HEK293 (cell line): ENCODE results near the gene GSK3B.

ENCODE experiments used
- KLF16 ChIP-seq: fragments of 450-650 bp; formaldehyde crosslinking; IDR thresholded peaks from 2 replicates; pipeline ENCODE4 v1.5.1; 2017; ENCODE audit warnings: missing biosample characterization, missing genetic modification characterization
- TRIM28 ChIP-seq: IDR thresholded peaks from 2 replicates; pipeline ENCODE4 v1.6.1; 2011; ENCODE audit warnings: low read length, control low read depth, borderline replicate concordance
- ZNF274 ChIP-seq, 2 experiments: fragments of 200-500 bp in 1 of 2; fragments of 450-650 bp in 1 of 2; sonication (Bioruptor generic) in 1 of 2; formaldehyde crosslinking in 1 of 2; IDR thresholded peaks; 2 replicates each; pipeline versions ENCODE4 v1.5.1 to v1.6.1; 2014 to 2016; ENCODE audit warnings: borderline replicate concordance in 1 of 2, inconsistent platforms in 1 of 2, low read length in 1 of 2, missing biosample characterization in 1 of 2, missing genetic modification characterization in 1 of 2
- ZNF670 ChIP-seq: fragments of 450-650 bp; formaldehyde crosslinking; IDR thresholded peaks from 2 replicates; pipeline ENCODE4 v1.5.1; 2016; ENCODE audit warnings: missing biosample characterization, missing genetic modification characterization, low read depth
- TF ChIP-seq, protein P1 (sequence below): fragments of 450-650 bp; formaldehyde crosslinking; IDR thresholded peaks from 2 replicates; pipeline ENCODE4 v1.5.1; 2016; ENCODE audit warnings: missing biosample characterization, missing genetic modification characterization
- TF ChIP-seq, protein P2 (sequence below): fragments of 450-650 bp; formaldehyde crosslinking; conservative IDR thresholded peaks from 2 replicates; pipeline ENCODE4 v1.5.1; 2016; ENCODE audit warnings: low read depth, missing biosample characterization, missing genetic modification characterization

DNA sequence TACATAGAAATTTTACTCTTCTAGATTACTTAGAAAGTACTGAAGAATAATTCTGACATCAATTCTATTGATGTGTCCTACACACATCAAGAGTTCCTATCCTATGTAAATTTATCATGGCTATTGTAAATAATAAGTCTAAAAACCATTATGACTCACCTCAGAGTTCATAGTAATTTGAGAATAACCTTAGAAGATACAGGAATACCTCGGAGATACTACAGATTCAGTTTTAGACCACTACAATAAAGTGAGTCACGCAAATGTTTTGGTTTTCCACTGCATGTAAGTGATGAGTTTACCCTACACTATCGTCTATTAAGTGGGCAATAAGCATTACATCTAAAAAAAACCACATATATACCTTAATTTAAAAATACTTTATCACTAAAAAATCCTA lies 237.6 kb downstream of the GSK3B start:
- TF ChIP-seq, protein P1, sequence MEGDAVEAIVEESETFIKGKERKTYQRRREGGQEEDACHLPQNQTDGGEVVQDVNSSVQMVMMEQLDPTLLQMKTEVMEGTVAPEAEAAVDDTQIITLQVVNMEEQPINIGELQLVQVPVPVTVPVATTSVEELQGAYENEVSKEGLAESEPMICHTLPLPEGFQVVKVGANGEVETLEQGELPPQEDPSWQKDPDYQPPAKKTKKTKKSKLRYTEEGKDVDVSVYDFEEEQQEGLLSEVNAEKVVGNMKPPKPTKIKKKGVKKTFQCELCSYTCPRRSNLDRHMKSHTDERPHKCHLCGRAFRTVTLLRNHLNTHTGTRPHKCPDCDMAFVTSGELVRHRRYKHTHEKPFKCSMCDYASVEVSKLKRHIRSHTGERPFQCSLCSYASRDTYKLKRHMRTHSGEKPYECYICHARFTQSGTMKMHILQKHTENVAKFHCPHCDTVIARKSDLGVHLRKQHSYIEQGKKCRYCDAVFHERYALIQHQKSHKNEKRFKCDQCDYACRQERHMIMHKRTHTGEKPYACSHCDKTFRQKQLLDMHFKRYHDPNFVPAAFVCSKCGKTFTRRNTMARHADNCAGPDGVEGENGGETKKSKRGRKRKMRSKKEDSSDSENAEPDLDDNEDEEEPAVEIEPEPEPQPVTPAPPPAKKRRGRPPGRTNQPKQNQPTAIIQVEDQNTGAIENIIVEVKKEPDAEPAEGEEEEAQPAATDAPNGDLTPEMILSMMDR = no peak
- TF ChIP-seq ZNF670 (no peak), ZNF274 (IDR thresholded peaks at IDR 0.05; ENCODE audit: low read length) (no peak), ZNF274 (tag by site-specific recombination; IDR thresholded peaks at IDR 0.05; ENCODE audit: borderline replicate concordance) (no peak), TRIM28 (no peak), KLF16 (tag by site-specific recombination) (no peak)
- TF ChIP-seq, protein P2, sequence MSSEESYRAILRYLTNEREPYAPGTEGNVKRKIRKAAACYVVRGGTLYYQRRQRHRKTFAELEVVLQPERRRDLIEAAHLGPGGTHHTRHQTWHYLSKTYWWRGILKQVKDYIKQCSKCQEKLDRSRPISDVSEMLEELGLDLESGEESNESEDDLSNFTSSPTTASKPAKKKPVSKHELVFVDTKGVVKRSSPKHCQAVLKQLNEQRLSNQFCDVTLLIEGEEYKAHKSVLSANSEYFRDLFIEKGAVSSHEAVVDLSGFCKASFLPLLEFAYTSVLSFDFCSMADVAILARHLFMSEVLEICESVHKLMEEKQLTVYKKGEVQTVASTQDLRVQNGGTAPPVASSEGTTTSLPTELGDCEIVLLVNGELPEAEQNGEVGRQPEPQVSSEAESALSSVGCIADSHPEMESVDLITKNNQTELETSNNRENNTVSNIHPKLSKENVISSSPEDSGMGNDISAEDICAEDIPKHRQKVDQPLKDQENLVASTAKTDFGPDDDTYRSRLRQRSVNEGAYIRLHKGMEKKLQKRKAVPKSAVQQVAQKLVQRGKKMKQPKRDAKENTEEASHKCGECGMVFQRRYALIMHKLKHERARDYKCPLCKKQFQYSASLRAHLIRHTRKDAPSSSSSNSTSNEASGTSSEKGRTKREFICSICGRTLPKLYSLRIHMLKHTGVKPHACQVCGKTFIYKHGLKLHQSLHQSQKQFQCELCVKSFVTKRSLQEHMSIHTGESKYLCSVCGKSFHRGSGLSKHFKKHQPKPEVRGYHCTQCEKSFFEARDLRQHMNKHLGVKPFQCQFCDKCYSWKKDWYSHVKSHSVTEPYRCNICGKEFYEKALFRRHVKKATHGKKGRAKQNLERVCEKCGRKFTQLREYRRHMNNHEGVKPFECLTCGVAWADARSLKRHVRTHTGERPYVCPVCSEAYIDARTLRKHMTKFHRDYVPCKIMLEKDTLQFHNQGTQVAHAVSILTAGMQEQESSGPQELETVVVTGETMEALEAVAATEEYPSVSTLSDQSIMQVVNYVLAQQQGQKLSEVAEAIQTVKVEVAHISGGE (tag by site-specific recombination) = no peak
